GM19238 (cell line): ENCODE measurements around the gene NFYC.

Experiments used
- DNase-seq: peaks from one replicate; pipeline ENCODE4 v3.0.0; 2011; ENCODE audit warnings: low spot score; ENCODE audit not compliant: insufficient read length

NFYC gene

GRCh38 chr1:40796939-40797667 lies 105.6 kb downstream of the NFYC start:
- DNase-seq = no peak

GRCh38 chr1:40797668-40798010 lies 106.1 kb downstream of the NFYC start:
- DNase-seq = no peak

GRCh38 chr1:40798366-40799281 lies 107.1 kb downstream of the NFYC start:
- DNase-seq = no peak

GRCh38 chr1:40799351-40799867 lies 107.9 kb downstream of the NFYC start:
- no peak for DNase-seq

DNA sequence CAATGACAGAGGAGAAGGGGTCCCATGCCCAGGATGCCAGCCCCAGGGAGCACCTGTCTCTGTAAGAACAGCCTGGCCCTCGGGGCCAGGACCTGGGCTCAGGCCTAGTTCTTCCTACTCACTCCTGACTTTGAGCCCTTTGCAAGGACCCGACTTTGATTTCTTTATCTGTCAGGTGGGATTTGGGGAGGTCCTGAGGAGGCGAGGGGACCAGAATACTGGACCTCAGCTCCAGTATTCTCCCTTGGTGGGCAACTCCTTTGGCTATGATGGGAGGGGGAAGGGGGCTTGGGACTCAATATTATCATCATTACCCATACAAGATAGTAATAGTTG lies 110.2 kb downstream of the NFYC start:
- no peak for DNase-seq

DNA sequence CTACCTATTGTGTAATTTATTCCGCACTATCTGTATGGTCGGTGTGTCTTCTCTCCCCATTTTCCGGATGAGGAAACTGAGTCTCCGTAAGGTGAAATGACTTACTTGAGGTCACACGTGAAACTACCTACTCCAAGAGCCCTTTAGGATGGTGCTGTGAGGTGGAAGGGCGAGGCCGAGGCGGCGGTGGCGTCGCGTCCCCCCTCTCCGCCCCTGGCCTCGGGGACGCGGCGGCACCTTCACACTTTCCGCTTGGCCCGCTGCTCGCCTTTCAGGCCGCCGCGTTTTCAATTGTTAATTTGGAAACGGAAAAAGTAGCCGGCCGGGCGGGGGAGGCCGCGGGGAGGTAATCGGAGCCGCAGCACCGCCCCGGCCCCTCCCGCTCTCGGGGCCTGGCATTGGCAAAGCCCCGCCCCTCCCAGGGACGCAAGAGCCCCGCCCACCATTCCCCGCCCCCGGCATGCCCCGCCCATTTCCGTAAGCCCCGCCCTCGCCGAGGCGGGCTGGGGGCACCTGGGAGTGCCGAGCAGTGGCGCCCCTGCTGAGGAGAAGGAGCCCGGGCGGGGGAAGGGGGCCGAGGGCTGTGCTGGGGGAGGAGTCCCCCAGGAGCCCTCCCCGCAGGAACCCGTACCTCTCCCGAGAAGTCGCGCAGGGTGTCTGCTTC lies 110.7 kb downstream of the NFYC start:
- DNase-seq = peak; percentile 84

DNA sequence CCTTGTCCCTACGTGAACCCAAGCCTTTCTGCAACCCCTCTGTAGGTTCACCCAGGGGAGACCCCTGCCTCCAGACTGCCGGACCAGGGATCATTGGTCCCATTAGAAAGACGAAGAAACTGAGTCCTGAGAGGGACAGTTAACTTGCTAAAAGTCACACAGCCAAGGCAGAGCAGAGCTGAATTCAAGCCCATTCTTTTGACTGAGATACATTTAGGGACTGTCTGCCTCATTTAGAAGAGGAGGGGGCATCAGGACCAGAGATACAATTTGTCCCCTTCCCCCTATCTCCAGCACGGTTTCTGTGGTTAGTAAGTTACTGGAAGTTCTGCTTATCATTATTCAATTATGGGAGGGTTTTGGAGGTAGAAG lies 111.2 kb downstream of the NFYC start:
- no peak for DNase-seq

DNA sequence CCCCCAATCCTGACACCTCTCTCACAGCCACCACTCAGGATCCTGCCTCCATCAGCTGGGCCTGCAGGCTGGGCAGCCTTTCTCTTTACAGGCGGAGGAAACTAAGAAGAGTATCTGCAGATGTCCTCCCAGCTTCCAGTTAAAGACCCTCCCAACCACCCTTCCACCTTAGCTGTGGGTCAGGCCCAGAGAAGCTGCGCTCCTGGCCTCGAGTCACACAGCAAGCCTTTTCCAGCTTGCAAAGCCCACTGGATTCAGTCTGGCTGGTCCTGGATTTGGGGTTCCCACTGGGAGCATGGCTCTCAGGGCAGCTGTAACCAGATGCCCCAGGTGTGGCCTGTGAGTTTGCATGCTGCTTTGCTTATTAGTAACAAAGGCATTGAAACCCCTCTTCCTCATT lies 111.9 kb downstream of the NFYC start:
- no peak for DNase-seq

DNA sequence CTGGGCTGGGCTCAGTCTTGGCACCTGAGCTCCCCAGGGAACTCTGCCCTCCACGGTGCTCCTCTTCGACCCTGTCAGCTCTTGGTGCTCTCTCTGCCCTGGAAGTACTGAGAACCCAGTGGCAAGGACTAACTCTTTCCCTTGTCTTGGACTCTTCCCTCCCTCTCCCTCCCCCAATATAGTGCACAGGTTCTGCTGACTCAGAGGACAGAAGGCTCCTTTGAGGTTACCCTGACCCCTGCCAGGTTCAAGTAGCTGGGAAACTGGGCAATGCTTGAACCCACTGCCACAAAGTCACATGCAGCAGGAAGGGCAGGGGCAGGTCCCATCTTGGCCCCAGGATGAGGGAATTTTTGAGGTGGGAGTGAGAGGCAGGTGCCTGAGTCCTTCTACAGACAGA lies 112.4 kb downstream of the NFYC start:
- DNase-seq = no peak

- DNase-seq = no peak
These were observed 114.7 kb downstream of the NFYC start for GRCh38 chr1:40806240-40806639.

- no peak for DNase-seq
These were observed 115.5 kb downstream of the NFYC start for GRCh38 chr1:40806731-40807695.

GRCh38 chr1:40808002-40808401 lies 116.5 kb downstream of the NFYC start:
- no peak for DNase-seq

DNA sequence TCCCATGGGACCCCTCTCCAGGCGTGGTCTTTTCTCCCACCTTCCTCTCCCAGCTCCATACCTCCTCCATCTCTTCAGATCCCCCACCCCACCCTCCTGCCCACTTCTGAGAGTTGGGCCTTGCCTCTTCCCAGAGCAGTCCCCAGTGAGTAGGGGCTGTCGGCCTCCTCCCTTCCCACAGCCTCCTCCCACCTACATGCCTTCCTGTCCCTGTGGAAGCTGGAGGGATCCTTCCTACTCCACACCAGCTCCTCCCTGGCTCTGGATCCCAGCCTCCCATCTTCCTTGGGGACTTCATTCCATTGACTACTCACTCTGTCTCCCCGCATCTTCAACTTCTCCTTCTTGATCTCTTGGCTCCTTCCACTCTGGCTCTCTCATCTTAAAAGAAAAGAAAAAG lies 116.9 kb downstream of the NFYC start:
- DNase-seq = no peak

DNA sequence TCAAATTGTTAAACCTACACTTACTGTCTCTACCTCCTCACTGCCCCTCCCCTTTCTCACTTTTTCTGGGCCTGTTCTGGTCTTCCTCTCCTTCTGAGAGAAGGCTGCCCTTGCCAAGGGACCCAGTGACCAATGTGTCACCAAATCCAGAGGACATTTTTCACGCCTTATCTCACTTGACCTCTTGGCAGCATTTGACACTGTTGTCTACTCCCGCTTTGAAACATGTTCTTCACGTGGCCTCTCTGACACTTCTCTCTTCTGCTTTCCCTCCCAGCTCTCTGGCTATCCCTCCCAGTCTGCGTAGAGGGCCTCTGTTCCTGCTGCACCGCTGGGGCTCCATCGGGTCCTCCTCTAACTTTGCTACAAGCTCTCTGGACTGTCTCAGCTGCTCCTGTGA lies 117.4 kb downstream of the NFYC start:
- no peak for DNase-seq

- DNase-seq = no peak
These were observed 119.4 kb downstream of the NFYC start for GRCh38 chr1:40810927-40811326.

GRCh38 chr1:40815420-40815819 lies 123.9 kb downstream of the NFYC start:
- no peak for DNase-seq

DNA sequence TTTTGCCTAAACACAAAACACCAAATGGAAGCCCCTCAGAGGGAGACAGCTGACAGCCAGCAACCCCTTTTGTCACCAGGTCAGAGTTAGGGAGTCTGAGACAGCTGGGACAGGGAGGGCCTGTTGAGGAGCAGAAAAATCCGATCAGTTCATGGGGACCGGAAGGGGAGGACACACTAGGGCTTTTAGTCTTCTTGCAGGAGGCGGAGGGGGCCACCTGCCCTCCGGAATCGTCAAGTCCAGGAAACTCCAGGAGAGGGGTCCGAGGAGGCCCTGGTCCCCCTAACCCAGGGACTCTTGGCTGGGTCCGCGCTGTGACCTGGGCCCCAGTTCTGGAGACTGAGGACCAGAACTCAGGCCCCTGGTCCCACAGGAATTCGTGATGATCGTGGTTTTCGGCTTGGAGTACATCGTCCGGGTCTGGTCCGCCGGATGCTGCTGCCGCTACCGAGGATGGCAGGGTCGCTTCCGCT lies 126.3 kb downstream of the NFYC start:
- DNase-seq = no peak

DNA sequence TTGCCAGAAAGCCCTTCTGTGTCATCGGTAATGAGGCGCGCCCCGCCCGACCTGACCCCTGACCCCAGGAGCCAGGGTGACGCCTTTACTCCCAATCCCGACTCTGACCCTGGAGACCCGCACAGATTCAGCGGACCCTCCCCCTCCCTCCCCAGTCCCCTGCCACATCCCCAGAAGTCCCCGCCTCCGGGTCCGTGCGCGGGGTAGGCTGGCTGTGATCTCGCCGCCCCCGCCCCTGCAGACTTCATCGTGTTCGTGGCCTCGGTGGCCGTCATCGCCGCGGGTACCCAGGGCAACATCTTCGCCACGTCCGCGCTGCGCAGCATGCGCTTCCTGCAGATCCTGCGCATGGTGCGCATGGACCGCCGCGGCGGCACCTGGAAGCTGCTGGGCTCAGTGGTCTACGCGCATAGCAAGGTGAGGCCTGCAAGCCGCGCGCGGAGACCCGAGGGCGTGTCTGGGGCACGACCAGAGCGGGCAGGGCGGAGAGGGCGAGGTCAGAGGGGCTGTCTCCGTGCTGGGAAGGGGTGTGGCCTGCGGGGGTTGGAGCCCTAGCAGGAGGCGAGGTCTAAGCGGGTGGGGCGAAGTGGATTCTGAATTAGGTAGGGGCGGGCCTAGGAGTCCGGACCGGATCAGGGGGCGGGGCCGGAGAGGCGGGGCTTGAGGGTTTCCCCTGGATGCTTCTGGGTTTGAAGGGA lies 126.9 kb downstream of the NFYC start:
- peak; percentile 72 for DNase-seq

DNA sequence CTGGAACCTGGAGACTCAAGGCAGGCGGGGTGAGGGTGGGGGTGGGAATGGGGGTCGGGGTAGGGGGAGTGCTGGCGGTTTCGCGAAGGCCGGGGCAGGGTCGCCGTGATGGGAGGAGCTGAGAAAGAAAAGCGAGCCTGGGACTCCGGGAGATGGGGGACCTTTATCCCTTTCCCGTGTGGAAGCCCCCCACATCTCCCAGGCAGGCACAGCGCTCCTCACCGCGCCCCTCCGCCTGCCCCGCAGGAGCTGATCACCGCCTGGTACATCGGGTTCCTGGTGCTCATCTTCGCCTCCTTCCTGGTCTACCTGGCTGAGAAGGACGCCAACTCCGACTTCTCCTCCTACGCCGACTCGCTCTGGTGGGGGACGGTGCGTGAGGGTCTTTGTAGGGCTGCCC lies 127.6 kb downstream of the NFYC start:
- no peak for DNase-seq

DNA sequence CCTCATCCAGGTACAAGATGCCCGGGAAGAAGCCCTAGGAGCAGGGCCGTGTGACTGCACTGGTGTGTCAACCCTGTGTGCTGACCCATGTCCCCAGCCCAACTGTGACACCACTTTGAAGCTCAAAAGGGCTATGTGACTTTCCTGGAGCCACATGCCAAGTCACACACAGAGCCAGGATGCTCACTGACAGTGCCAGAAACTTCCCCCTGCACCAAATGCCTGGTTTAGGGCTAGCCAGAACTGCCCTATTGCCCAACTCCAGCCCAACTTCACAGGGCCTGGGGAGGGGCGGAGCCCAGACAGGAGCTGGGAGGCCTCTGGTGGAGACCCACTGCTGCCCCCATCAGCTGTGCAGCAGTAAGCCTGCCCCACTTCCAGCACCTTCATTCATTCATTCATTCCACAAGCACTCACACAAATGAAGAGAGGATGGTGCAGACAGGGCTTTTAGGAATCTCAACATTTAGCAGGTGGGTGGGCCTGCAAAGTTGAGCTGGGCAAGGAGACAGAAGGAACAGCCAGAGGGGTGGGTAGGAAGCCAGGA lies 128.8 kb downstream of the NFYC start:
- no peak for DNase-seq
